ENCODE measurements around the gene TENM4.

The TENM4 gene

DNA sequence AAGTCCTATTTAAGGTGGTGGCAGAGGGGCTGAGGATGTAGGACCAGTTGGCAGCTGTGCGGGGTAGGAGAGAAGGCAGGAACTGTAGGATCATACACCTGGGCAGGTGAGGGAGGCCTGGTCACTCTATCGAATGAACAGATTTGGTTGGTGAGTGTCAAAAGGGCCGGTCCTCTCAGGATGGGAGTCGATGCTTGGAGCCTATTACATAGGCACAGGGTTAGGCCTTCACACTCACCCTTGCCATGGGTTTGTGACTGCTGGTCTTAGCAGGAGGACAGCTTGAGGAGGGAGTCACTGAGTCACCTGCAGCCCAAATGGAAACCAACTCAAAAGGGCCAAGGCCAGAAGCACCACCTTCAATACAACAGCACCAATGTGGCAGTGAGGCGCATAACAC is 786.0 kb downstream of the TENM4 start:
- no peak overlapping the region for H3K27ac Mint-ChIP-seq
- no peaks in the 10 kb centered on the region for H3K9me3 Mint-ChIP-seq
- intact Hi-C loops (cut with micrococcal nuclease): no loop called here
- no peak overlapping the region for H3K4me3 Mint-ChIP-seq
- H3K36me3 Mint-ChIP-seq (ENCODE audit: low read depth): no peaks in the 10 kb centered on the region
- no peaks in the 10 kb centered on the region for H3K27me3 Mint-ChIP-seq
- no peaks in the 10 kb centered on the region for H3K4me1 Mint-ChIP-seq (ENCODE audit: low read depth)

GRCh38 chr11:78654071-78654470 is 786.8 kb downstream of the TENM4 start:
- Mint-ChIP-seq H3K36me3 (ENCODE audit: low read depth) (no peaks in the 10 kb centered on the region), H3K4me3 (no peak overlapping the region), H3K27me3 (no peaks in the 10 kb centered on the region), H3K27ac (no peak overlapping the region), H3K4me1 (ENCODE audit: low read depth) (no peaks in the 10 kb centered on the region), H3K9me3 (no peaks in the 10 kb centered on the region)
- intact Hi-C loops (cut with micrococcal nuclease): no loop called here

- Mint-ChIP-seq H3K9me3 (no peaks in the 10 kb centered on the region), H3K27ac (no peak overlapping the region), H3K27me3 (no peaks in the 10 kb centered on the region), H3K36me3 (ENCODE audit: low read depth) (no peaks in the 10 kb centered on the region), H3K4me1 (ENCODE audit: low read depth) (no peaks in the 10 kb centered on the region), H3K4me3 (no peak overlapping the region)
- intact Hi-C loops (cut with micrococcal nuclease): no loop called here
Measured at GRCh38 chr11:78653294-78653909, 787.4 kb downstream of the TENM4 start.

GRCh38 chr11:78652843-78653239 is 788.0 kb downstream of the TENM4 start:
- no peaks in the 10 kb centered on the region for H3K27me3 Mint-ChIP-seq
- intact Hi-C loops (cut with micrococcal nuclease): no loop called here
- no peak overlapping the region for H3K27ac Mint-ChIP-seq
- H3K9me3 Mint-ChIP-seq: no peaks in the 10 kb centered on the region
- no peaks in the 10 kb centered on the region for H3K4me1 Mint-ChIP-seq (ENCODE audit: low read depth)
- H3K4me3 Mint-ChIP-seq: no peak overlapping the region
- no peaks in the 10 kb centered on the region for H3K36me3 Mint-ChIP-seq (ENCODE audit: low read depth)

DNA sequence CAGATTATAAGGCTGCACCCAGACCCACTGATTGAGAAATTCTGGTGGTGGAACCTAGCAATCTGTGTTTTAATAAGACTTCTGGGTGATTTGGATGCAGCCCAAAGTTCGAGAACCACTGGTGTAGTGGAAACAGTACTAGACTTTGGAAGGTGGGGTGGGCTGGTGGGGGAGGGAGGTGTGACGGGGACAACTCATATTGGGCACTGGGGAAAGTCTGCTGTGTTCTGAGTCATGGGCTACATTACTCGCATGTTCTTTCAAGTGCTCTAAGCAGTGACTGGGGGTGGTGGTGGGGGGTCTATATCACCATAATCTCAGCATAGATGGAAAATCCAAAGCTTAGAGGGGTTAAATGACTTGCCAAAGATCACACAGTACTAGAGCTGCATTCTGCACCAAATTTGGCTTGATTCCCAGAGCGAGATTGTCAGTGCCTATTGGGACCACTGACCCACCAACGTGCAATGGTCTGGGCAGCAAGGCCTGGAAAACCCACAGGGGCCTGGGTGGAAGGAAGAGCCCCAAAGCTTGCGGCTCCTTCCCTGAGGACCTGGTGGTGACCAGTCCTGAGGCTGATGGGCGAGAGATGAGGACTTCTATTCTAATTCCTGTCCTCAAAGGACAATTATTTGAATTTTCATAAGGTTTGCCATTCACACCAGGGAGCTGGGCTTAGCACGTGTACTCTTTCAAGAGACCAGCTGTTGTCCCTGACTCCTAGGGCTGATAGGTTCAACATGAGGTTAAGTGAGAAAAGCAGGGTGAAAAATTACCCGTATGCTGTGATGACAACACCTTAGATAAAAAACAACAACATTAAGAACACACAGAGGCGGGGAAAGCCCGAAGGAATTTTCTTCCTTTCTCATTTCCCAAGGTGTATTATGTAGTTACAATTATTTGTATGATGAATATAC is 788.6 kb downstream of the TENM4 start:
- H3K4me3 Mint-ChIP-seq: no peak overlapping the region
- H3K27ac Mint-ChIP-seq: no peak overlapping the region
- no peaks in the 10 kb centered on the region for H3K4me1 Mint-ChIP-seq (ENCODE audit: low read depth)
- intact Hi-C loops (cut with micrococcal nuclease): no loop called here
- H3K9me3 Mint-ChIP-seq: no peaks in the 10 kb centered on the region
- no peaks in the 10 kb centered on the region for H3K27me3 Mint-ChIP-seq
- H3K36me3 Mint-ChIP-seq (ENCODE audit: low read depth): no peaks in the 10 kb centered on the region

GRCh38 chr11:78651136-78651775 is 789.6 kb downstream of the TENM4 start:
- intact Hi-C loops (cut with micrococcal nuclease): no loop called here
- Mint-ChIP-seq H3K4me1 (ENCODE audit: low read depth) (no peaks in the 10 kb centered on the region), H3K27ac (no peak overlapping the region), H3K4me3 (no peak overlapping the region), H3K36me3 (ENCODE audit: low read depth) (no peaks in the 10 kb centered on the region), H3K9me3 (no peaks in the 10 kb centered on the region), H3K27me3 (peaks cover 3% of the 10 kb centered on the region)

- no peaks in the 10 kb centered on the region for H3K36me3 Mint-ChIP-seq (ENCODE audit: low read depth)
- peaks cover 3% of the 10 kb centered on the region for H3K27me3 Mint-ChIP-seq
- no peaks in the 10 kb centered on the region for H3K9me3 Mint-ChIP-seq
- no peak overlapping the region for H3K4me3 Mint-ChIP-seq
- H3K27ac Mint-ChIP-seq: no peak overlapping the region
- intact Hi-C loops (cut with micrococcal nuclease): no loop called here
- H3K4me1 Mint-ChIP-seq (ENCODE audit: low read depth): no peaks in the 10 kb centered on the region
Measured at GRCh38 chr11:78649361-78650215, 791.2 kb downstream of the TENM4 start.

DNA sequence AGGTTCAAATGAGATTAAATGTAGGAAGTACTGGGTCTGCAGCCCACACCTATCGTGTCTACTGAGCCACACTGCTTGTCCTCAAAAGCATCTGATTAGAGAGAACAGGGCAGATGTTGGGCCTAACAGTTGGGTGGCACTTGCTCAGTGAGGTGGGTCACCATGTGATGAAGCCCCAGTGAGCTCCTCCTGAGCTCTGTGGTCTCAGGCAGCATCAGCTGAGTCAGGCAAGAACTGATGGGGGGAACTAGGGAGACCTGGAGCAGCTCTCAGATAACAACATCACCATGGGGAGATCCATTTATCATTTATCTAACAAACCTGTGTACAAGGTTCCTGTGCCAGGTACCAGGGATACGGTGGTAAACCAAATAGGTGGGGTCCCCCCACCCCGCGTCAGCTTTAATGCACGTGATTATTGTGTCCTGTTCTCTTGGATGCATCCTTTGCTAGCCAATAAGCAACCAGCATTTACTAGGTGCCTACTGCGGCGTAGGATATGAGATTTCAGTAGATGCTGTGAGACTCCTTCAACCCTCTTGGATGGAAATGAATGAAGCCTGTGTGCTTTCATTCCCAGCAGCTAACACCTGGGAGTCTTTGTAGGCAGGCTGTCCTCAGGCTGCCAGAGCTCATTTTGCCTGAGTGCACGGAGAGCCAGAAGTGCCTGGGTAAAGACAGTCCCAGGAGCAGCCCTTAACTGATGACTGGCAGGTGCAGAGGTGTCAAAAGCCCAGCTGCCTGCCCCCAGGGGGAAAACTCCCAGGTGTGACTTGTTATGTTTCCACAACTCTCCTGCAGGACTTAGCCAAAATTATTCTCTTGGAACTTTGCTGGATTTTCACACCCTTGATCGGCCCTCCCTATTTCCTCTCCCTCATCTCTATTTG is 792.6 kb downstream of the TENM4 start:
- H3K4me3 Mint-ChIP-seq: no peak overlapping the region
- no peaks in the 10 kb centered on the region for H3K4me1 Mint-ChIP-seq (ENCODE audit: low read depth)
- no peak overlapping the region for H3K27ac Mint-ChIP-seq
- H3K36me3 Mint-ChIP-seq (ENCODE audit: low read depth): no peaks in the 10 kb centered on the region
- H3K9me3 Mint-ChIP-seq: no peaks in the 10 kb centered on the region
- peaks cover 3% of the 10 kb centered on the region for H3K27me3 Mint-ChIP-seq
- intact Hi-C loops (cut with micrococcal nuclease): no loop called here

DNA sequence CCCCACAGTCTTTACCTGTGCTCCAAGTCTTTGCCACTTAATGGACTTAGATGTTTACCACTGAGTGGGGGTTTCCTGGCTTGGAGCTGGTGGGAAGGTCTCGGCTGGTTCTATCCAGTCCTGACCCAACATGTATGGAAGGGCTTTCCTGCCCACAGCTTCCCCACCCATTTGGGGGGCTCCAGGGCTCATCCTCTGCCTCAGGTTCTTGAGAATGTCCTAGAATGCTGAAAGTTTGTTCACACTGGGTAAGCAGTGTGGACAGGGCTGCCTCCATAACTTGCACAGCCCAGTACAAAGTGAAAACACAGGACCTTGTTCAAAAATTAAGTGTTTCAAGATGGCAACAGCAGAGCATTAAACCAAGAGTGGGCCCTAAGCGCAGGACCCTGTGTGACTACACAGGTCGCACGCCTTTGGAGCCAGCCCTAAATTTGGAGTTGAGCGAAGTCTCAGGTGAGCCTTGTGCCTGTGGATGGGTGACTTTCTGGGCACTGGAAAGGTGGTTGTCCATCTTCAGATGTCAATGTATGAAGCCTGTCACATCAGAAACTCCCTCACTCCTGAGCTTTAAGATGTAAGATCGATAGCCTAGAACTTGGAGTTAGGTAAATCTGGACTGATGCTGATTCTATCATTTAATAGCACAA is 793.4 kb downstream of the TENM4 start:
- Mint-ChIP-seq H3K4me3 (no peak overlapping the region), H3K27ac (no peak overlapping the region), H3K36me3 (ENCODE audit: low read depth) (no peaks in the 10 kb centered on the region), H3K27me3 (peaks cover 5% of the 10 kb centered on the region), H3K4me1 (ENCODE audit: low read depth) (no peaks in the 10 kb centered on the region), H3K9me3 (no peaks in the 10 kb centered on the region)
- intact Hi-C loops (cut with micrococcal nuclease): no loop called here

DNA sequence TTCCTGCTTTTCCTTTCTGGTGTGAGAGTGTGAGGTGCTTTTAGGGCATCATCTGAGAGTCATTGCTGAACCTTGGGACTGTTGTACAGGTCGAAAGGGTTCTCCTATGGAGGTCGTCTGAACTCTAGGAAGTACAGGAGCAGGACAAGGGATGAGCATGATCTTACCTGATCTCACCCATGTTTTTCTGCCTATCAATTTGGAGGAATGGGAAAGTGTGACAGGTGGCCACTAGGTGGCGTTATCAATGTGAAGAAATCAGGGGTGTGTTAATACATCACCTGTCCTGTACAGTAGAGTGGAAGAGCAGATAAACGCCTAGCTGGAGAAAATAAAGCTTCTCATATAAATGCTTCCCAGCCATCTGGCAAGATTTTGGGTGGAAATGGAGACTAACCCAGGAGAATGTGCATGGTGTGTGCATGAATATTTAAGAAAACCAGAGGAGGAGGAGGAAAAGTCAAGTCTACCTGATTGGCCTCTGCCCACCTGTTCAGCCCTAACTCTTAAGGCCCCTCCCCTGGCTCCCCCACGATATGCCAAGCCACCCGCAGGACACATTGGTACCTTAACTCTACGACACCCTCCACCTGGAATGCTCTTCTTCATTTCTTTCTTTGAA is 794.2 kb downstream of the TENM4 start:
- Mint-ChIP-seq H3K9me3 (no peaks in the 10 kb centered on the region), H3K4me1 (ENCODE audit: low read depth) (no peaks in the 10 kb centered on the region), H3K4me3 (no peak overlapping the region), H3K27me3 (peaks cover 8% of the 10 kb centered on the region), H3K36me3 (ENCODE audit: low read depth) (no peaks in the 10 kb centered on the region), H3K27ac (no peak overlapping the region)
- intact Hi-C loops (cut with micrococcal nuclease): loop anchor here (1.0 kb wide), 1 partner anchor 315 kb away; no protein-coding TSS in a partner anchor

GRCh38 chr11:78645226-78646202 is 795.3 kb downstream of the TENM4 start:
- Mint-ChIP-seq H3K9me3 (no peaks in the 10 kb centered on the region), H3K27ac (no peak overlapping the region), H3K27me3 (peaks cover 10% of the 10 kb centered on the region), H3K4me1 (ENCODE audit: low read depth) (no peaks in the 10 kb centered on the region), H3K4me3 (no peak overlapping the region), H3K36me3 (ENCODE audit: low read depth) (no peaks in the 10 kb centered on the region)
- intact Hi-C loops (cut with micrococcal nuclease): loop anchor here (1.0 to 2.0 kb wide), 4 partner anchors 316 to 847 kb away; no protein-coding TSS in a partner anchor

Measured in dendritic cell treated with granulocyte-macrophage colony-stimulating factor and Interleukin-4, amounts not matched to agents 40 ng/mL and 50 ng/mL, for 4 days (primary cell).